ENCODE measurements around the gene SCN10A. TPM values are rescaled to one million over a fixed set of nuclear protein-coding genes. Genes with fewer than 3 reads are reported as not detected.

The SCN10A gene
- total RNA-seq, 1 experiment from 2014 or later = not detected

DNA sequence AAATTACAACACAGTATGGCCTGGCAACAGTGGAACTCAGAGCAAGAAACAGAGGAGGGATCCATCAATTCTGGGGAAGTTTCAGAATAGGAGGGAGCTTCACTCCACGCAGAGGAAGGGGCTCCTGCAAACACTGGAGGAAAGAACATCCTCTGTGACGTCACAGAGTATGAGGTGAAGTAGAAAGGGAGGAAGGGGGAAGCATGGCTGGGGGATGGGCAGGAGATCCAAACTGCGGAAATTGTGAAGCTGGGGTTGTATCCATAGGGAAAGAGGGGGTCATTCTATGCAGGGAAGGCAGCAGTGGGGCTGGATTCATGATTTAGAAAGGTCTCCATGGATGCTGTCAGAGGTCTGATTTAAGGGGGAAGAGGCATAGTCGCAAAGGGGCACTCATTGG, 8.3 kb upstream of the SCN10A start:
- peaks cover 13% of the 10 kb centered on the region for H3K4me1 ChIP-seq (replicated peaks)
- H3K36me3 ChIP-seq = no peaks in the 10 kb centered on the region
- no peak overlapping the region for H3K4me3 ChIP-seq
- no peak for DNase-seq (ENCODE audit: low read depth in 1 of 2, low spot score in 2 of 2)
- no peaks in the 10 kb centered on the region for H3K9me3 ChIP-seq (replicated peaks)
- peaks cover 2% of the 10 kb centered on the region; the same call in 1 of the 2 replicates for H3K27me3 ChIP-seq (replicated peaks)
- H3K27ac ChIP-seq = no peak overlapping the region

DNA sequence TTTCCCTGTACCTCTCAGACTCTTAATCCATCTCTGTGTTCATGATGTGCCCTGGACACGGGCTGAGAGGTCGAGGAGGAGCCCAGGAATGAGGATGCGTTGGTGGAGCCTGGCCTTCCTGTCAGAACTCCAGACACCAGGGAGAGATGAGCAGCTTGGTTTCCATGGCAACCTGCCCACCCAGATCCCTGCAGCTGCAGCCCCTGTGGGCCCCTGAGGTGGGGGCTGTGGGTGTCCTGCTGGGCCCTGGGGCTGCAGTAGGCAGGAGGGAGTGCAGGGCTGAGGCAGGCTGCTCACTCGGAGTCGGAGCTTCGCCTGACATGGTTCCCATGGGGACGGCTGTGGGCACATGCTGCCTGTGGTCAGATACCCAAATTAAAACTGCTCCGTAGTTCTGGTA, 7.7 kb upstream of the SCN10A start:
- Histone ChIP-seq H3K4me1 (replicated peaks) (peaks cover 7% of the 10 kb centered on the region), H3K9me3 (replicated peaks) (no peaks in the 10 kb centered on the region), H3K27me3 (replicated peaks) (peaks cover 2% of the 10 kb centered on the region; the same call in 1 of the 2 replicates), H3K36me3 (no peaks in the 10 kb centered on the region), H3K4me3 (no peak overlapping the region), H3K27ac (no peak overlapping the region)
- DNase-seq (ENCODE audit: low read depth in 1 of 2, low spot score in 2 of 2) = no peak

DNA sequence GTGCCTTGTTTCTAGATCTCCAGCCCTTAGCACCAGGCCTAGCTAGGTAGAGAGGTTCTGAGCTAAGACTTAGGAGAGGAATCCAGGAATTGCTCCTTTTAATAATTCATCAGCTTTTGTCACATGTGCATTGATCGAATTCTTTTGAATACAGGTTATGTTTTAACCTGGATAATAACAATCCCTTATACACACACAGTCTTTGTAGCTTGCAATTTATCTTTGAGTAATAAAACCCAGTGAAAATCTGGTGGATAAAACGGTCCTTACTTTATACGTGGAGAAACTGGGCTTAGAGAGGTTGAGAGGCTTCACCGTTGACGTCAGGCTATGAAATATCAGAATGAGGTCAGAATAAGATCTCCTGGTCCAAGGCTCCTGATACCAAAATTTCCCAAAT, 7.2 kb upstream of the SCN10A start:
- H3K4me1 ChIP-seq (replicated peaks) = peaks cover 3% of the 10 kb centered on the region
- no peaks in the 10 kb centered on the region for H3K9me3 ChIP-seq (replicated peaks)
- peaks cover 2% of the 10 kb centered on the region; the same call in 1 of the 2 replicates for H3K27me3 ChIP-seq (replicated peaks)
- no peak overlapping the region for H3K27ac ChIP-seq
- H3K4me3 ChIP-seq = no peak overlapping the region
- H3K36me3 ChIP-seq = no peaks in the 10 kb centered on the region
- no peak for DNase-seq (ENCODE audit: low read depth in 1 of 2, low spot score in 2 of 2)

DNA sequence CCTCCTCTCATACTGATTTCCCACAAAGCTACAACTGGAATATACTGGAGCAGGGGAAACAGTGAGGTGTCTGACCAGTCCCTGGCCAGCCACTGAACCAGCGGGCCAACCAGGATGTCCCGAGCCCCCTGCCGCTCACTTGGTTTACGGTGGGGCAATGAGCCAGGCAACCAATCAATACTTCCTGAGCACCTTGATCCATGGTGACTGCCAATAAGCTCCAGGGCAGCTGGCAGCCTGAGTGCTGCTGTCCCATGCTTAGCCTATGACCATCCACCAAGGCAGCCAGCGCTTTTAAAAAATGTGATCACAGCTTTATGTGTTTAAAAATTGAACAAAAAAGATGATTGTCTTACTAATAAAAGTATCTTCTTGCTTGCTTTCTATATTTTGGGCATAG, 4.2 kb downstream of the SCN10A start:
- no peaks in the 10 kb centered on the region for H3K9me3 ChIP-seq (replicated peaks)
- DNase-seq (ENCODE audit: low read depth in 1 of 2, low spot score in 2 of 2) = no peak
- H3K27me3 ChIP-seq (replicated peaks) = peaks cover 8% of the 10 kb centered on the region; the same call in 1 of the 2 replicates
- no peak overlapping the region for H3K27ac ChIP-seq
- no peaks in the 10 kb centered on the region for H3K4me1 ChIP-seq (replicated peaks)
- H3K36me3 ChIP-seq = no peaks in the 10 kb centered on the region
- H3K4me3 ChIP-seq = no peak overlapping the region

DNA sequence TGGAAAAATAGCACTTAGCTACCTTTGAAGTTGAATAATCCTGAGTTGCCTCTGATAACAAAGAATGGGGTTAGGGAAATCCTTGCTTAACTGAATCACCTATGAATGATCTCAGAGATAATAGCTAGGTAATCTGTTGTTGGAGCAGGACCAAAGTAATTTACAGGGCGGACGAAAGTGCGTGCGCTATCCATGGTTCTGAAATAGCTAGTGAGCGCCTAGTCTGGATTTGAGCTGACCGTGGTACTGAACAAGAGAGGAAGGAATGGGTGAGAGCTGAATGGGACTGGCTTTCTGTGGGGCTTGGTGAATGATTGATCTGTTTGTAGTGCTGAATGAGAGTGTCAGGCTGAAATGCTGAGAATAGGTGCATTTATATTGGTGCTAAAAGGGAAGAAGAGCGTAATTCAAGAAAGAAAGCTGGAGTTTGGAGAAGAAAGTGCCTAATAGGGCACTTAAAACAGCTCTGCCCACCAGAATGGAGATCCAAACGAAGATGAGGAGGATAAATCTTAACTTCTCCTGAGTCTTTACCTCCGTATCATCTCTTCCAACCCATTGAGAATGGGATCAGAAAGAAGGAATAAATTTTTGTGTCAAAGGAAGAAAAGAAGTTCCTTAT, 10.1 kb downstream of the SCN10A start:
- H3K4me3 ChIP-seq = no peak overlapping the region
- DNase-seq (ENCODE audit: low read depth in 1 of 2, low spot score in 2 of 2) = peak; percentile 46 to 53
- no peak overlapping the region for H3K27ac ChIP-seq
- no peaks in the 10 kb centered on the region for H3K36me3 ChIP-seq
- H3K4me1 ChIP-seq (replicated peaks) = no peaks in the 10 kb centered on the region
- no peaks in the 10 kb centered on the region for H3K9me3 ChIP-seq (replicated peaks)
- no peaks in the 10 kb centered on the region for H3K27me3 ChIP-seq (replicated peaks)

DNA sequence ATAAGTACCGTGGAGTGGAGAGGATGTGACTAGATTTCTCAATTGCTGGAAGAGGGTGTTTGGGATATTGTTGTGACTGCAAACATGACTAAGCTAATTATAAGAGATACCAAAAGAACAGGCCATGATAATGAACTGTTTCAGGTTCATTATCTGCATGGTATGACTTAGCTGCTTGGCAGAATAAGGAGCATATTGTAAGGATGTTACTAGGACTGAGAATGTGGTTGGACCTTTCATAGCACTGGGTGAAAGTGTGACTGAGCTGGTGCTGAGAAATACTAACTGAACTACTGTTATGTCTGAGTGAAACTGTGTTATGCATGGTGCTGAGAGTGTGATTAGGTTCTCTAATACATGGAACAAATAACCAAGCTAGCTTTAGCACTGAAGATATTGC, 11.0 kb downstream of the SCN10A start:
- Histone ChIP-seq H3K36me3 (no peaks in the 10 kb centered on the region), H3K4me3 (no peak overlapping the region), H3K27ac (no peak overlapping the region), H3K9me3 (replicated peaks) (no peaks in the 10 kb centered on the region), H3K27me3 (replicated peaks) (no peaks in the 10 kb centered on the region), H3K4me1 (replicated peaks) (no peaks in the 10 kb centered on the region)
- DNase-seq (ENCODE audit: low read depth in 1 of 2, low spot score in 2 of 2) = no peak

DNA sequence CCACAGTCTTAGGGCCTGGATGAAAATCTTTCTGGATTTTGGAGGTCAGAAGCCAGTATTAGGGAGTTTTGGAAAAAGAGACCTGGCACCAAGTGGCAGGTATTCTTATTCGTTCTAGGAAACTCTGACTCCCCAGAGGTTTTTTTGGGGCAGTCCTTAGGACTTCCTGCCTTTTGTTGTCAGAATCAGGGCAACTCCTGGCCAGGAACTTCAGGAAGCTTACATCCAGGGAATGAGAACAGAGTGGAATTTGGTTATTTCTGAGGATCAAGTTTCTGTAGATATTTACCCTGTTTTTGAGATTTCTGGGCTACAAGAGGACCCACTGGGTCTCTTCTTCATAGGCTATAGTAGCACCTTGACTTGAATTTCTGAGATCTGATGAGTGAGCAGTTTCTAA, 15.5 kb downstream of the SCN10A start:
- no peaks in the 10 kb centered on the region for H3K36me3 ChIP-seq
- H3K27ac ChIP-seq = no peak overlapping the region
- no peak for DNase-seq (ENCODE audit: low read depth in 1 of 2, low spot score in 2 of 2)
- H3K4me1 ChIP-seq (replicated peaks) = no peaks in the 10 kb centered on the region
- H3K4me3 ChIP-seq = no peak overlapping the region
- H3K9me3 ChIP-seq (replicated peaks) = no peaks in the 10 kb centered on the region
- no peaks in the 10 kb centered on the region; the same call in 1 of the 2 replicates for H3K27me3 ChIP-seq (replicated peaks)

DNA sequence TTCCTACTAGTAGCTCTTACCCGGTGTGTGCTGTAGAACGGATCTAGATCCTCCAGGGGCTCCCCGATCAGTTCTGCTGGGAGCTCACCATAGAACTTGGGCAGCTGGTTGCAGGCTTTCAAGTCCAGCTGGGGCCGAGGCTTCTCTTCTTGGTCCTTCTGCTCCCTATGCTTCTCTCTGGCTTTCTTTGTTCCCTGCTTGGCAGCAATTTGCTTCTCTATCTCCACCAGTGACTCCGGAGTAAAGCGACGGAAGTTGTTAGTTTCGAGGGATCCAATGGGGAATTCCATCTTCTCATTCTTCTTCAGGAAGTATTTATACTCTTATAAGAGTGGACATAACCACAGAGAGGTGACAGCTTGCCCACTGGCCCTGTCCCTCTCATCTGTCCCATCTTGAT, 22.3 kb downstream of the SCN10A start:
- H3K4me1 ChIP-seq (replicated peaks) = no peaks in the 10 kb centered on the region
- no peaks in the 10 kb centered on the region for H3K36me3 ChIP-seq
- no peak overlapping the region for H3K27ac ChIP-seq
- no peaks in the 10 kb centered on the region; the same call in 1 of the 2 replicates for H3K27me3 ChIP-seq (replicated peaks)
- no peak overlapping the region for H3K4me3 ChIP-seq
- H3K9me3 ChIP-seq (replicated peaks) = no peaks in the 10 kb centered on the region
- no peak for DNase-seq (ENCODE audit: low read depth in 1 of 2, low spot score in 2 of 2)

DNA sequence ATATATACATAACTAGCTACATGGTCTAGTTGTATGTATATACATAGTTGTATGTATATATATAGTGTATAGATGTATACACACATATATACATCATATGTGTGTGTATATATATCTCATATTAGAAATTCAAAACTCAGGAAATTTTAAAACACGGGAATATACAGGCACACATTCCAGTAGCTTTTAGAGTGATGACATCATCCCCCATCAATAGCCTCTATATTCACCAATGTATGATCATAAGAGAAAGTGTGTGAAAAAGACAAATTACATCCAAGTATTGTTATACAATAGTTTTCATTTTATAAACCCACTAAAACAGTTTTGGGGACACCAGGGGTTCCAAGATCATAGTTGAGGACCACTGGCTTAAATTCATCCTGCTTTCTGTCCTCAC, 23.0 kb downstream of the SCN10A start:
- no peak overlapping the region for H3K4me3 ChIP-seq
- H3K4me1 ChIP-seq (replicated peaks) = no peaks in the 10 kb centered on the region
- no peaks in the 10 kb centered on the region for H3K36me3 ChIP-seq
- DNase-seq (ENCODE audit: low read depth in 1 of 2, low spot score in 2 of 2) = no peak
- no peaks in the 10 kb centered on the region; the same call in 1 of the 2 replicates for H3K27me3 ChIP-seq (replicated peaks)
- H3K27ac ChIP-seq = no peak overlapping the region
- no peaks in the 10 kb centered on the region for H3K9me3 ChIP-seq (replicated peaks)

DNA sequence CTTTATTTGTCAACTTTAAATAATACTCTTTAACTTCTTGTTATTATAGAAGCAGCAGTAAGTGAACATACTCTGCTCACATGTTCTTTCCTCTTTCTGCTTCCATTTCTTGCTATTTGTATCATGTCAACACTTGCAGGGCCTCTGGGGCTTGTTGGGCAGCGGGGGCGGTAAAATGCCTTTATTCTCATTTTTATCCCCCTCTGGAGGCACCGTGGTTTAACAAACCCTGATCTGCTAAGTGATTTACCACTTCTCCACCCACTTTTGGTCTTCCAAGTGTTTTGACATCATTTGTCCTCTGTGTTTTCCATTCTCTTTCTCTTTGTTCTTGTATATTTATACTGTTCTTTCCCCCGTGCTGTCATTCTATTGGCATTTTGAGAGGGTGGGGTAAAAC, 33.9 kb downstream of the SCN10A start:
- no peak for DNase-seq (ENCODE audit: low read depth in 1 of 2, low spot score in 2 of 2)

DNA sequence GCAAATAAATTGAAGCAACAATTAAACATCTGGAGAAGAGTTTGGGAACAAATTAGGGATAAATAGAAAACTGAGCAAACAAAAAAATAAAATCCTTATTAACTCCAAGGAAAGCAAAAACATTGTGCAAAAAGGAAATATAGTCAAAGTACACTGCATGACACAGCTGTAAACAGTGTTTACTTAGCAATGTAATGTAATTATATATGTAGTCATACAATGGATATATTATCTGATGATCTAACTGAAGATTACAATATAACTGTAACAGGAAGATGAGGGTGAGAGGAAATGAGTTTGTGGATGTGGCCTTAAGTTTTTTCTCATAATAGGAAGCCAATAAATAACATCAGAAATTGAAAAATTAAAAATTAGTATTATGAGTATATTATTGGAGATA, 42.5 kb downstream of the SCN10A start:
- H3K36me3 ChIP-seq = no peaks in the 10 kb centered on the region
- no peaks in the 10 kb centered on the region for H3K4me1 ChIP-seq (replicated peaks)
- H3K4me3 ChIP-seq = no peak overlapping the region
- no peak overlapping the region for H3K27ac ChIP-seq
- H3K9me3 ChIP-seq (replicated peaks) = no peaks in the 10 kb centered on the region
- DNase-seq (ENCODE audit: low read depth in 1 of 2, low spot score in 2 of 2) = no peak
- H3K27me3 ChIP-seq (replicated peaks) = no peaks in the 10 kb centered on the region

More for the DNA sequence above, 33.9 kb downstream of the SCN10A start:
- no peaks in the 10 kb centered on the region for H3K36me3 ChIP-seq
- no peak overlapping the region for H3K4me3 ChIP-seq
- H3K27me3 ChIP-seq (replicated peaks) = no peaks in the 10 kb centered on the region
- H3K9me3 ChIP-seq (replicated peaks) = no peaks in the 10 kb centered on the region
- no peak overlapping the region for H3K27ac ChIP-seq
- H3K4me1 ChIP-seq (replicated peaks) = no peaks in the 10 kb centered on the region

DNA sequence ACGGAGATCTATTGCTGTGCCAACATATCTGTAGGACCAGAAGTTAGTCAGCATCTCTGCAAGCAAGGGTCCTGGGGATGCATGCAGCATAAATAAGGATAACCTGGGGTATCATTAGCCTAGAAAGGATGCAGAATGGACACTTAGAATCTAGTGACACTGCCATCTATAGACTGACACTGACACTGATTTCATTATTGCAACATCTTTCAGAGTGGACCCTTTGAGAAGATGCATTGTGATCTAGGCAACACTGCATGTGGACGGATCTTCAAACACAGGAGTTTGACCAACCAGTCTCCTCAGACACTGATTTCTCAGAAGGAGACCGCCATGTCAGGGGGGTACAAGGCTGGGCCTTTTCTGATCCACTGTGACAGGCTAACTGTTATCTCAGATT, 52.4 kb downstream of the SCN10A start:
- Histone ChIP-seq H3K4me3 (no peak overlapping the region), H3K9me3 (replicated peaks) (no peaks in the 10 kb centered on the region), H3K36me3 (no peaks in the 10 kb centered on the region), H3K27me3 (replicated peaks) (no peaks in the 10 kb centered on the region), H3K4me1 (replicated peaks) (no peaks in the 10 kb centered on the region), H3K27ac (no peak overlapping the region)
- no peak for DNase-seq (ENCODE audit: low read depth in 1 of 2, low spot score in 2 of 2)

DNA sequence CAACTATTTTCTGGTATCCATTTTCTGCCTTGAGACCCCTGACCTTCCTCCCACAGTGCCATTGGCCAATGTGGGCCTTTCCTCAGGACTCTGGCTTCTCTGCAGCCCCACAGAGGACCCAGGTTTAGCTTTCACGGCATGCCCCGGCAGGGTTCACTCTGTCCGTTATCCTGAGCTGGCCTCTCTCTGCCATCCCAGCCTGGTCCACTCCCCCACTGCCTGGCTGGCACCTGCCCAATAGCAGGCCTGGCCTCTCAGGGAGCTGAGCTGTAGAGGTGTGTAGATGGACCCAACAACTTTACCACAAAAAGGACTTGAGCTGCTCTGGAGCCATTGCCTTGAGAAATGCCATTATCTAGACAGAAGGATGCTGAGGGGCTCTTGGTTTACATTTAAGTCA, 57.5 kb downstream of the SCN10A start:
- no peaks in the 10 kb centered on the region for H3K27me3 ChIP-seq (replicated peaks)

DNA sequence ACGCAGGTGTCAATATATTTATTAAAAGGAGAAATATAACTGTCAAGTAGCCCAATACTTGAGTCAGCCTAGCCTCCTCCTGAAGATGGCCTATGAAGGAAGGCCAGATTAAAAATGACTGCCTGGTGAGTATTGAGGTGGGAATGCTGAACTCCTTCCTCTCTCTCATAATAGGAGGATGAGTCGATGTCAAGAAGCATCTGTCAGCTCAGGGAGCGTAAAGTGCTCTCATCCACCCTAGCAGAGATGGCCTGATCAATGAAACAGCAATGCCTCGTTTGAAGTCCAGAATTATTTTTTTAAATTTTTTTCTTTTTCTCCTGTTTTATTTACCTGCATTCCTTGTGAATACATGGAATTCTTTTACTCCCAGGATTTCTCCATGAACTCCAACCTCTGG, 58.3 kb downstream of the SCN10A start:
- no peaks in the 10 kb centered on the region for H3K4me1 ChIP-seq (replicated peaks)
- no peak for DNase-seq (ENCODE audit: low read depth in 1 of 2, low spot score in 2 of 2)
- H3K27me3 ChIP-seq (replicated peaks) = no peaks in the 10 kb centered on the region
- H3K36me3 ChIP-seq = no peaks in the 10 kb centered on the region
- no peaks in the 10 kb centered on the region for H3K9me3 ChIP-seq (replicated peaks)
- H3K4me3 ChIP-seq = no peak overlapping the region
- no peak overlapping the region for H3K27ac ChIP-seq

More for the DNA sequence above, 57.5 kb downstream of the SCN10A start:
- H3K9me3 ChIP-seq (replicated peaks) = no peaks in the 10 kb centered on the region
- no peak overlapping the region for H3K27ac ChIP-seq
- H3K4me1 ChIP-seq (replicated peaks) = no peaks in the 10 kb centered on the region
- no peaks in the 10 kb centered on the region for H3K36me3 ChIP-seq
- no peak overlapping the region for H3K4me3 ChIP-seq
- no peak for DNase-seq (ENCODE audit: low read depth in 1 of 2, low spot score in 2 of 2)

DNA sequence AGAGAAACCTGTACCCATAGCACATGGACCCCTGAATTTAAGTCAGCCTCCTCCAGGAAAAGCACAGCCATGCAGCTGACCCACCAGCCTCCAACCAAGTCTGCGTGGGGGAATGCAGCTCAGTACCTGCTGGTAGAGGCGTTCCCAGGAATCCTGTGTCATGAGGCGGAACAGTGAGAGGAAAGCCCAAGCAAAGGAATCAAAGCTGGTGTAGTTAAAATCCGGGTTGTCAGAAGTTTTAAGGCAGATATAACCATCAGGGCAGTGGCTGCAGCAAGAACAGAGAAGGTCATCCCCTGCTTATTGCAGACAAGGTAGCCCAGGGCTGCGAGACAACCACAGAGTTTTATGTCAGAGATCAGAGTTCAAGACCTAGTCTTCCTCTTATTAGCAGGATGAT, 59.1 kb downstream of the SCN10A start:
- Histone ChIP-seq H3K4me3 (no peak overlapping the region), H3K9me3 (replicated peaks) (no peaks in the 10 kb centered on the region), H3K27me3 (replicated peaks) (no peaks in the 10 kb centered on the region), H3K36me3 (no peaks in the 10 kb centered on the region), H3K27ac (no peak overlapping the region), H3K4me1 (replicated peaks) (no peaks in the 10 kb centered on the region)
- DNase-seq (ENCODE audit: low read depth in 1 of 2, low spot score in 2 of 2) = no peak
